NT2/D1 (cell line): Measurements from ENCODE around the gene RSPO4.

ENCODE experiments used
- SUZ12 ChIP-seq: IDR thresholded peaks from 2 replicates; pipeline ENCODE4 v1.6.1; 2011; ENCODE audit not compliant: insufficient read length, insufficient read depth; ENCODE audit errors: extremely low read depth
- YY1 ChIP-seq: IDR thresholded peaks from 2 replicates; pipeline ENCODE4 v1.6.1; 2011; ENCODE audit not compliant: insufficient read length, insufficient read depth
- ZNF274 ChIP-seq: IDR thresholded peaks from 2 replicates; pipeline ENCODE4 v1.6.1; 2011; ENCODE audit warnings: mild to moderate bottlenecking, low read depth, low read length

DNA sequence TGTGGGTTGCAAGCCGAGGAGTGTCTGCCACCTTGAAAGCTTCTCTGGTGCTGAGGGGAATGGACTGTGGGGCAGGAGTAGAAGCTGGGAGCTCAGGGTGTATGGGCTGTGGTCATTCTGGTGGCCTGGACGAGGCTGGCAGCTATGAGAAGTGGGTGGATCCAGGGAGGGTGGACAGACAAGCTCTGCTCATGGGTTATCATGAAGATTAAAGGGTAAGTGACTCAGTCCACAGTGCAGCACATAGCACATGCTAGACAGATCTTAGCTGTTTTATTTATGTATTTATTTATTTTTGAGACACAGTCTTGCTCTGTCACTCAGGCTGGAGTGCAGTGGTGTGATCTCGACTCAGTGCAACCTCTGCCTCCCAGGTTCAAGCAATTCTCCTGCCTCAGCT is 13.8 kb downstream of the RSPO4 start:
- TF ChIP-seq YY1 (no peak), SUZ12 (no peak), ZNF274 (no peak)
